Stimulated activated CD4-positive, alpha-beta T cell treated with anti-CD3 and anti-CD28 coated beads, Interleukin-12 subunit alpha, Interleukin-12 subunit beta, amount 100 ng/mL, for 24 hours (primary cell): ENCODE data around the gene FBRSL1.

Experiments
- DNase-seq, 2 experiments: peaks; one replicate each; pipeline ENCODE4 v3.0.0-alpha.2; 2020; ENCODE audit warnings: low read depth in 2 of 2

Gene FBRSL1

DNA sequence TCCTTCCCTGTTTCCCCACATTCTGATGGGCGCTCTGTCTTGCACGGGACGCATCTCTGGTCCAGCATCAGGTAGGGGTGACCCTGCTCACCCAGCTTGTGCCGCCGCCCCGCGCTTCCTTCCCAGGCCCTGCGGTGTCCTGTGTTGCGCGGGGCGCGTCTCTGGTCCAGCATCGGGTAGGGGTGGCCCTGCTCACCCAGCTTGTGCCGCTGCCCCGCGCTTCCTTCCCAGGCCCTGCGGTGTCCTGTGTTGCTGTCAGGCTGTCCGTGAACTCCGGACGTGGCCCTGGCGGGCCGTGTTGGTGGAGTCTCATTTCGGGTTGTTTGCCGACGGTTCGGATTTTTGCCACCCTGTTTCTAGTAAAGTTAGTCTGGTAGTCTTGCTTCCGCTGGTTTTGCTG lies 6.8 kb downstream of the FBRSL1 start:
- no peak for DNase-seq

DNA sequence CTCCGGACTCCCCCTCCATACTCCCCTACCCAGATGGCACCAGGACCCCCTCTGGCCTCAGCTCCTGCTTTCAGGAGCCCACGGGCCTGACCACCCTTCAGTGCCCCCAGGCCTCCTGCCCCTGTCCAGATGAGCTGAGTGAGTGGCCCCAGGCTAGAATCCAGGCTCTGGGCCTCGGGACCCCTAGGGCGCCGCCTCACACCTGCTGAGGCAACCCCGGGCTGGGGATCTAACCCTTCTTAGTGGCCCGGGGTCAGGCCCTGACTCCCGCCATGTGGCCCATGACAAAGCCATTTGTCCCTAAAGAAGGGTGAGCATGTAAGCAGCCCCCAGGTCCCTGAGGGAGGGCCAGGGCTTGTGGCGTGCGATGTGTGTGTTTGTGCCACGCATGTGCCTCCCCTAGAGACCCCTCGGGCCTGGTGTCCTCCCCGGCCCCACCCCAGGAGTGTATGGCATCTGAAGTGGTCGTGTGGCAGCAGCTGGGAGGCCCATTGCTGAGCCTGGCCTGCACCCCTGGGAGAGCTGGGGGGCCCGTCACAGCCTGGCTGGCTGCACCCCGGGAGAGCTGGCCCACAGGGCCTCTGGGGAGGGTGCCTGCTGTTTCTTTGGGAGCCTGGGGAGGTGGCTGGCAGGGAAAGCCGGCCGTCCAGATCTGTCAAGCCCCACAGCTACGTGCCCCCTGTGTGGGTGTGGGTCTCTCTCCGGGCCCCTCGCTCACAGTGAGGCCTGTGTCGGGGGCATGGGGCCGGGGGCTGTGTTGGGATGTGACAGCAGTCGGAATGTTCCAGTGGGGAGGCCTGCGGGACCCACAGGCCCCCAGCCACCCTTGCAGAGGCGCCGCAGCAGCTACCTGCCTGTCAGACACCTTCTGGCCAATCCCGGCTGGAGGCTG lies 7.8 kb downstream of the FBRSL1 start:
- no peak for DNase-seq

DNA sequence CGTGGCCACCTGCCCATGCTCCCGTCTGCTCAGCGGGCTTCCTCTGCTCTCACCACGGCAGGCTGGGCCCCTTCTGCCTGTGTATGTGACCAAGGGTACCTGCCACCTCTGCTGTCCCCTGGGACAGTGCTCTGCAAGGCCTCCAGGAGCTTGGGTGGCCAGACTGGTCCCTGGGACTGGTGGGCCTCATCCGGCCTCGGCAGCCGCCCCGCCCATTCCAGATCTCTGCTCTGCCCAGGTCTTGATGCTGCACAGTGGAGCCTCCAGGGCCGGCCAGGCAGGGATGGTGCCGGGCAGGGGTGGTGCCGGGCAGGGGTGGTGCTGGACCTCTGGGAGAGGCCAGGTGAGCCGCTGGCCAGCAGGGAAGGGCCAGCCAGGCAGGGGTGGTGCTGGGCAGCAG lies 9.0 kb downstream of the FBRSL1 start:
- no peak for DNase-seq

DNA sequence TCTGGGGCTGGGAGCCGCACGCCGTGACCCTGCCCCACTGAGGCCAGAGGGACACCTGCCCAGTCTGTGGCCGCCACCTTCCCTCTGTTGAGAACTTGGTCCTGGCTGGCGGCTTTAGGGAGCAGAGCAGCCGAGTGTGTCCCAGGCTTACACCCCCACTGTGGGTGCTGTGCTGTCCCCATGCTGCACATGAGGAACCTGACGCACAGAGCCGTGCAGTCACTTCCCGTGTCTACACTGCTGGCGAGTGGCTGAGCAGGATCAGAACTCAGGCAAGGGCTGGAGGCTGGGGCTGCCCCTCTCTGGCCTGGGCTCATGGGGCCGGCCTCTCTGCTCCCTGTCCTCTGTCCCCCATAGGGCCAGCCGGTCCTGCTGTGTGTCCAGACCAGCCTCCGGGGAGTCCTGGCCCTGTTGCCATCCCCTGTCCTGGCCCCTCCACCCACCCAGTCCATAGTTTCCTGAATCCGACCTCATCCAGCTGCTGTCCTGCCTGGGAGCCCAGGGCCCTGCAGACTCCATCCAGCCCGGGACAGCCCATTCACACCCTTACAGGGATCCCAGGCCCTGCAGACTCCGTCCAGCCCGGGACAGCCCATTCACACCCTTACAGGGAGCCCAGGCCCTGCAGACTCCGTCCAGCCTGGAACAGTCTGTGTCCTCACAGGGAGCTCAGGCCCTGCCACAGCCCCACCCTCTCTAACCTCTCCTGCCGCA lies 10.3 kb downstream of the FBRSL1 start:
- no peak for DNase-seq

DNA sequence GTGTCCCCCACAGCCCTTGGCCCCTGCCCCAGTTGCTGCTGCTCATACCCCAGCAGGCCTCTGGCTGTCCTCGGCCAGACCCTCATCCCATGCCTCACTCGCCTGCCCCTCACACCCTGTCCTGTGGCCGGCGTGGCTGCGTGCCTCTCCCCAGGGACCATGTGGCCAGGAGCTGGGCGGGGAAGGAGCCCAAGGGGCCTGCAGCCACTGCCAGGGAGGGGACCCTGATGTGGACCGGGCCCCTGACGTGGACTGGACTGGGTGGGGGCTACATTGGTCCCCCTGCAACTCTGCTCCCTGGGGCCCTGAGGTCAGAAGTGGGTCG lies 10.9 kb downstream of the FBRSL1 start:
- DNase-seq, result no peak

DNA sequence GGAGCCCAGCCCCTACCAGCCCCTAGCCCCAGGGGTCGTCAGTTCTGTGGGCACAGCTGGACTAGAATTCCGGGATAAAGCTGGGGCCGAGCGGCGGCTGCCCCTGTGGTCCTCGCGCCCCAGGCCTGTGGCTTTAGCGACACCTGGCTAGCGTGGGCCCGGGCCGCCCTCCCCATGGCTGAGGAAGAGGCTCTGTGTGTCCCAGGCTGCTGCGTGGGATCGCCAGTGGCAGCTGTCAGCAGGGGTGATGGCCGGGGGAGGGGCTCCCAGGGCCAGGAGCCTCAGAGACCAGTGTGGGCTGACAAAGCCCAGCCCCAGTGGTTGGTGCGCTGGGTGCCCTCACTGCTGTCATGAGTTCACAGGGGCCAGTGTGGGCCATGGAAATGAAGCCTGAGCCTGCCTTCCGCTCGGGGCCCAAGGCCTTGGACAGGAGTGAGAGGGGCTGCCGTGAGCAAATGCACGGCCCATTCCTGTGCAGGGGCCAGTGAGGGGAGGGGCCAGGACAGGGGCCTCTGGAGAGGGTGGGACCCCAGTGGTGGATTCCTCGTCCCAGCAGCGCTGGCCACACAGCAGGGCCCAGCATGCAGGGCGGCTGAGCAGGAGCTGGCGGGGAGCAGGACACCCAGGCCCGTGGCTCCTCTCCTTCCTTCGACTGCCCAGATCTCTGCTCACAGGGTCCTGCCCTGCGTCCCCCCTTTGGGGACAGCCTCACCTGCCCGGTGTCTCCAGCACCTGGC lies 11.4 kb downstream of the FBRSL1 start:
- DNase-seq, result no peak

DNA sequence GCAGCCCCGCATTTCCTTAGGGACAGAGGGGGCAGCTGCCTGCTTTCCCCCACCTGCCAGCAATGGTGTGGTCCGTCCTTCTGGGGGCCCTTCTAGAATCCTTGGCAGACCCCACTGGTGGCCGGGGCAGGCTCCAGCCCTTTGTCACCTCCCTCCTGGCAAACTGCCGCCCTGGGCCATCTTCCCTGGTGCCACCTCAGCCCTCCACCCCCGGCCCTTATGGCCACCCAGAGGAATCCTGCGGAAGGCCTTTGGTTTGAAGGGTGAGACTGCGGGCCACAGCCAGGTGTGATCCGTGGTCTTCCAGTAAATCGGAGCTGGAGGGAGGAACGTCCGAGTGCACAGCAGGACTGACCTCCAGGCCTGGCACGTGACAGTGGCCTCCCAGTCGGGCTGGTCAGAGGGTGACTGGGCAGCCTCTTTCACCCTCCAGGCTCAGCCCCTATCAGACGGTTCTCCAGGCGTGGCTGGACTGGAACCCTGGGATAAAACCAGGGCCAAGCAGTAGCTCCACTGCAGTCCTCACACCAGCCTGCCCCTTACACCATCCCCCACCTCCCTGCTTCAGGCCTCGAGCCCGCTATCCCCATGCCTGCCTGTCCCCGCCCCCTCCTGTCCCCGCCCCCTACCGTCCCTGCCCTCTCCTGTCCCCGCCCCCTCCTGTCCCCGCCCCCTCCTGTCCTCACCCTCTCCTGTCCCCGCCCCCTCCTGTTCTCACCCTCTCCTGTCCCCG lies 12.4 kb downstream of the FBRSL1 start:
- DNase-seq, result no peak

DNA sequence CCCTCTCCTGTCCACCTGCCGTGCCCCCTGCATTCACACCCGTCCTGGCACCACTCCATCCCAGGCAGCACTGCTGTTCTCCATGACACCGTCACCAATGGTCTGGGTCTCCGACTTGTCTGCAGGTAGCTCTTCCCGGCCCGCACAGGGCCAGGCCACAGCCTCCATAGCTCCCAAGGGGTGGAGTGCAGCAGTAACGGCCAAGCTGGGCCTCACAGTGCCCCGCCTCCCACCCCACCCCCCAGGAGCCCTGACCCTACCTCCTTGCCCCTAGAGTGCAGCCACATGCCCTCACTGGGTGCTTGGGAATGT lies 12.9 kb downstream of the FBRSL1 start:
- DNase-seq, result no peak

DNA sequence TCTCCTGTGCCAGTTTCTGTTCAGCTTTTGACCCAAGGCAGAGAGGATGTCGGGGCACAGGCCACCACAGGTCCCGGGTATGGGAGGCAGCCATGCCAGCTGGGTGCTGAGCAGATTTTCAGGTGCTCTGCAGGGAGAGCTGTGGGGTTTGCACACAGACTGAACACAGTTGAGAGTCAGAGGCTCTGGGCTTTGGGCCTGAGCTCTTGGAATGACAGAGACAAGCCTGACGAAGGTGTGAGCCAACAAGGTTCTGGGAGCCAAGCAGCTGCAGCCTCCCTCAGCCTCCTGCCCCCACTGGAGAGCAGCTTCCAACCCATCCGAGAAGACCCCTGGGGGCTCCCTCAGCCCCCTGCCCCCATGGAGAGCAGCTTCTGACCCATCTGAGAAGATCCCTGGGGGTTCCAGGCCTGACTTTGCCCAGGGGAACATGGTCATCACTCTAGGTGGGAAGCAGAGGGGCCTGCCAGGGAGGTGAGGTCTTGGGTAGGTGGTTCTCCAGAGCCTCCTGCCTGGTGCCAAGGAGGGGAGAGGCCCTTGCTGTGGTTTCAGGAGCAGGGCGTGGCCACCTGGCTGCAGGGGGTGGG lies 13.8 kb downstream of the FBRSL1 start:
- DNase-seq, result no peak

DNA sequence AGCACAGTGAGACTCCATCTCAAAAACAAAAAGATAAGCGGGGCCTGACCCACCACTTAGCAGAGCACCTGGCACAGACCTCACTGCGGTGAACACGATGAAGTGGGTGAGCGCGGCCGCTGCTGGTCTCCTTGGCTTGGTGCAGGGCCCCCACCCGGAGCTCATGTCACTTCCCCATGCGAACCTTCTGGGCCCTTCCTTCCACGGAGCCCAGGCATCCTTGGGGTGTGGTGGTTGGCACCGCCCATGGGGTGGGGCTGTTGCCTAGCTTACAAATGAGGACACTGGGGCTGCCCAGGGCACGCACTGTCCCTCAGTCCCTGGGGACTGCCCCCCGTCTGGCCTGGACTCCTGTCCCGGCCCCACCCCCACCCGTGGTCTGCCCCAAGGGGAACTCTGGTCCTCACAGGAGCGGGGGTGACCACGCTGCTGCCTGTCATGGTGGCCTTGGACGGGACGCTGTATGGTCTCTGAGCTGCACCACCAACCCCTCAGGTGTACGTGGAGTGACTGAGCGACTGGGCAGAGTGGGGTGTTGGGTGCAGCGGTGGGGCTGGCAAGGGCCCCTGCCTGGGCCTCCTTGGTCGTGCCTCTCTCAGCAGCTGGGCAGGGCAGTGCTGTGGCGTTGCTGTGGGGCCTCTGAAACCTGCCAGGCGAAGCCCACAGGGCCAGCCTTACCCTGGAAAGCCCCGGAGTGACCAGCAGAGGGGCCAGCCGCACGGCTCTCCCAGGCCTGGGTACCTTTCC lies 15.3 kb downstream of the FBRSL1 start:
- DNase-seq, result no peak

DNA sequence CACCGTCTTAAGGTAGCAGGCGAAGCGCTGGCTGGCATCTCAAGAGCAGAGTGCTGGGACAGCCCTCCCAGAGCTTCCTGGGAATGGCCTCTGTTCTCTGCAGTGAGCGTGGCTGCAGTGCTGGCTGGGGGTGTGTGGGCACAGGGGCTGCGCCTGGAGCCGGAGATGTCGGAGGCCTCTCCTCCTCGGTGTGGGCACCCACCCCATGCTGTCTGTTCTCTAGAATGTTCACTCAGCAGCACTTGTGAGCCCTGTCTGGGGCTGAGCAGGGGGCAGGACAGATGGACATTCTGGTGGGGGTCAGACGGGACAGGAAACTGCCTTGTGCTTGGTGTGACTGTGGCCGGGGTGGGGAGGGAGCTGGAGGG lies 15.9 kb downstream of the FBRSL1 start:
- no peak for DNase-seq

DNA sequence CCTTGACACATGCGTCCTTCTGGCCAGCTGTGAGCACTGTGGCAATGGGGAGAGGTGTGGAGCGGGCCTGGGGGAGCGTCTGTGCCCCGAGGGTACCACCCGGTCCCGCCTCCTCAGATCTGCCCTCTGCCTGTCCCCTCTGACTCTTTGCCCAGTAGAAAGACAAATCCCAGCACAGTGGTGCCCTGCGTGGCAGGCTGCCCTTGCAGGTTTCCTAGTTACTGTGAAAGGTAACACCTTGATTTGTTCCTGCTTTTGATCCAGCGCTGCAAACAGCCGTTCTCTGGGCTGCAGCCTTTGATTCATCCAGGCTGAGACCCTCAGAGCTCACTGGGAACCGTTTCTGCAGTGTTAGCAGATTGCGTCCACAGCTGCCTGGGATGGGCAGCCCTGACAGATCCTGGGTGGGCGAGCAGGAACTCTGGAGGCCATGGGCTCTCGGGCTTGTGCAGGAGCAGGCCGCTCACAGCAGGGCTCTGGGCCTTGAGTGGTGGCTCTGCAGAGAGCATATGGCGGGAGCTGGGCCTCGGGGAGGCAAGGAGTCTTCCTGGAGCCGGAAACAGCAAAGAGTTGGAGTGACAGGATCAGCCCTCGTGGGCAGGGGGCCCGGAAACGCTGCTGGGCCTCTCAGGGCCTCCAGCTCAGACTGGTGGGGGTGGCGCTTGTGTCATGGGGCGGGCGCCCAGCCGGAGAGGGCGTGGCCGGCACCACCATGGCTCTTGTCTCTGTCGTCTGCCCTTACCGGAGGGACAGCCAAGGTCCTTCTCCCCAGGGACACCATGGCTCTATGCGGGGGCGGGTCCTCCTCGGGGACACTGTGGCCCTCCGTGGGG lies 16.6 kb downstream of the FBRSL1 start:
- DNase-seq, result peak; percentile 40 to 67

DNA sequence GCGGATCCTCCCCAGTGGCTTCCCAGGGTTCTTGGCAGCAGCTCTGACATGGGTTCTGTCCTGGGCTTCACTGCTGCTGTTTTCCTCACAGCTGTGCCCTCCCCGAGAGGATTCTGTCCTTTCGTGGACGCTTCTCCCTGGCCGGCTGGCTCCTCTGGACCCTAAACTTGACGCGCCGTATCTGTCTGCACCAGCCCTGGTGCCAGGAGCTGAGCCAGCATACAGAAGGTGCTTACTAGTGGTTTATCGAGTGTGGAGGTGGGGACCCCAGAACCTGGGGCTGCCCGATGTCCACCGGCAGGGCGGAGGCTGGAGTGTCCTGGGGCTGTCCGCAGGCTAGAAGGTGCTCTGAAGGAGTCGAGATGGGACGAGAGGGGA lies 17.2 kb downstream of the FBRSL1 start:
- no peak for DNase-seq

DNA sequence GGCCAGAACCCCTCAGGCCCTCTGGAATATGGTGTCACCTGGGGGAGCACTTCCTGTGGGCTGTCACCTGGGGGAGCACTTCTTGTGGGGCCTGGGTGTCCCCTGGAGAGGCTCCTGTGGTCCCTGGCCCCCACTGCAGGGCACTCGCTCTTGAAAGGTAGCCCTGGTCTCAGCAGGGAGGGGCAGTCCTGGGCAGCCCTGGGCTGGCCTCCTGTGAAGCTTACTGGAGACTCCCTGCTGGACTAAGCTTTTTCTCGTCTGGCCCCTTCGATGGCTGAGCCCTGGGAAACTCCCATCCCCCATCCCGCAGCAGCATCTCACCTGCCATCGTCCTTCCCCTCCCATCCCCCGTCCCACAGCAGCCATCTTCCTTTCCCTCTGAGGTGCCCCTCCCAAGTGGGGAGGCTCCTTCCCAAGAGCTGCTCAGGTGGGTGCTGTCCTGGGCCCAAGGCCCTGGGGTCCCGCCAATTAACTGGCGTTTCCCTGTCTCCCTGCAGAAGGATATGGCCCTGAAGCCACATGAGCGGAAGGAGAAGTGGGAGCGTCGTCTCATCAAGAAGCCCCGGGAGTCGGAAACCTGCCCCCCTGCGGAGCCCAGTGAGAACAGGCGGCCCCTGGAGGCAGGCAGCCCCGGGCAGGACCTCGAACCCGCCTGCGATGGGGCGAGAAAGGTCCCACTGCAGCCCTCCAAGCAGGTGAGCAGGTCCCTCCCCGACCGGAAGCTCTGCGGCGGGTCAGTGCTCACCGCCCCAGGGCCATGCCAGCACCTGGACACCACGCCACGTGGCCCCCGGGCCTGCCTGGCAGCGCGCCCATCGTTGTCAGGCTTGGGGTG lies 17.9 kb downstream of the FBRSL1 start:
- DNase-seq, result no peak

DNA sequence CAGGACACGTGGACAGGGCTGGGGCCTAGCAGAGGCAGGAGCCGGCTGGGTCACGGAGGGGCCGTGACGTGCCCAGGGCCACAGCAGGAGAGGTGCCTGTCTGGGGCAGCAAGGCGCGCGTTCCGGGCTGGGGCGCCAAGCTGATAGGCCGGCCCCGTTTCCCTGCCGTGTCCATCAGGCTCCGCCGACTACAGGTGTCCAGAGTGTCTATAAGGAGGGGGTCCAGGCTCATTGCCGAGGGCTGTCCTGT lies 18.5 kb downstream of the FBRSL1 start:
- no peak for DNase-seq

DNA sequence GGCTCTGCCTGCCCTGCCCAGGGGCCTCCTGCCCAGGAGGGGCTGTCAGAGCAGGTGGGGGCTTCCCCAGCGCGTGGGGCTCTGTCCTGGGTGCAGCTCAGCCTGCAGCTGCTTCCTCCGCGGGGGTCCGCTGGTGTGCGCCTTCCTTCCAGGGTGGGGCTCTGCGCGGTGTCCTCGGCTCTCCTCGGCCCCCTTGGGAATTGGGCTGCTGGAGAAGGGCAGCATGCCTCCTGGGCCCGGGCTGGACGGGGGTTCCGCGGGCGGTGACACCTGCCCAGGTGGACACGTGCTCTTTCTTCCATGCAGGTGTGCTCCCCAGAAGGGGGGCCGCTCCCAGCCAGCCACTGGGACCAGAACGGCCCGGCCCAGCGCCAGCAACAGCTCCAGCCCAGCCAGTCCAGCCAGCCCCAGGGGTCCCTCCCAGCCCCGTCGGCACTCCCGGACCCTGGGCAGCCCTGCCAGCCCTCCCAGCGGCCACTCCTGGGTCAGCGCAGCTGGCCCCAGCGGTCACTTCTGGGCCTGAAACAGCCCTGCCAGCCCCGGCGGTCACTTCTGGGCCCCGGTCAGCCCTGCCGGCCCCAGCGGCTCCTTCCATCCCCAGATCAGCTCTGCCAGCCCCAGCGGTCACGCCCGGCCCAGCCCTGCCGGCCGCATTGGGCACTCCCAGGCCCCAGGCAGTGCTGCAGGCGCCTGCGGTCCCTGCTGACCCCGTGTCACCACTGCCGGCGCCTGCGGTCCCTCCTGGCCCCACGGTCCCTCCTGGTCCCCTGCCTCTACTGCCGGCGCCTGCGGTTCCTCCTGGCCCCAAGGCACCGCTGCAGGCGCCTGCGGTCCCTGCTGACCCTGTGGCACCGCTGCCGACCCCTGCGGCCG lies 19.1 kb downstream of the FBRSL1 start:
- no peak for DNase-seq

DNA sequence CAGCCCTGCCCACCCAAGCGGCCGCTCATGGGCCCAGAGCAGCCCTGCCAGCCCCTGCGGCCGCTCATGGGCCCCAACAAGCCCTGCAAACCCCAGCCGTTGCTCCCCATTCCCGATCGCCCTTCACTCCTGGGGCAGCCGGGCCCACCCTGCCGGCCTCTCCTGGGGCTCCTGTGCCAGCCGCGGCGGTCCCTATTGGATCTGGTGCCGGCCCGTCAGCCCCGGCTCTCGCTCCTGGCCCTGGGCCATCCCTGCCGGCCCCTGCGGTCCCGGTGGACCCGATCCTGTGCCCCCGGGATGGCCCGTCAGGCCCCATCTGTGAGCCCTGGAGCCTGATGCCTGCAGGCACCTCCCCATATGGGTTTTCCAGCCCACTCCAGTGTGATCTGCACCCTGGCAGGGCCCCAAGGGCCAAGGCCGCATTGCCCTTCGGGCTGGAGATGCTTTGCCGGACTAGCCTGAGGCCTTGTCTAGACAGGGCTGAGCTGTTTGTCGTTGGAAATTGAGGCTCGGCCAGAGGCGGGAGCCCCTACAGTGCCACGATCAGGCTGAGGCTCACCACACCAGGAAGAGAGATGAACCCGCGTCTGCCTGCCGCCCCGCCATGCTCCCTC lies 20.3 kb downstream of the FBRSL1 start:
- no peak for DNase-seq

DNA sequence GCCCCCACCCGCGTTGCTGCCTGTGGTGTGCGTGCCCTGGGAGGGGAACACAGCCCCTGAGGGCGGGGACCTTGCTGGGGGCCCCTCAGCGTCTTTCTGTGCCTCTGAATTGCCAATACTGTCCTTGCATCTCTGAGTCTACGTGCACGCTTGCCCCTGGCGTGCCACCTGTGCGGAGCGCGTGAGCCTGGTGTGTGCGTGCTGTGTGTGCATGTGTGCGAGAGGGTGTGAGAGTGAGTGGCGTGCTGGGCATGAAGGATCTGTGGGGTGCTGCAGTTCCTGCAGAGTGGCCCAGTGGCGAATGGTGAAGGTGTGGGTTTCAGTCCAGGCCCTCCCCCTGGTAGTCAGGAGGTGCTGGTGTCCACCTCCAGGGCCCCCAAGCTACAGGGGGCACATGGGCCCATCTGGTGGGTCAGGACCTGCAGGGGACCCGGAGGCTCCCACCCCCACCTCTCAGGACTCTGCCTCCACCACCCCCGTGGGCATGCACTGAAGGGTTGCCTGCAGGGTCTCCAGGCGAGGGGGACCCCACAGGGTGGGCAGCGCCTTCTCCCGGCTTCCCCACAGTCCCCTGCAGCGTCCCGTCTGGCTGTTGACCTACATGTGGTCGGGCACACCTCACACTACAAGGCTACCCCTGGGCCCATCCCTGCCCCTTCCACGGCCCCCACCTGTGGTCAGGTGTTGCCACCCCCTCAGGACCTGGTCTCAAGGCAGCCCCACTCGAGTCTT lies 21.0 kb downstream of the FBRSL1 start:
- no peak for DNase-seq
